A549 (cell line): ENCODE results near the gene GABRR3. TPM values are rescaled to one million over a fixed set of nuclear protein-coding genes. Genes with fewer than 3 reads are reported as not detected.

ENCODE experiments used
- ATAC-seq, 2 experiments: fragments of 200-7000 bp in 1 of 2; fragments of >200 bp in 1 of 2; cut with Nextera tagmentation in 1 of 2; cut with Tn5 transposase in 1 of 2; 3 replicates each; pipeline versions ENCODE4 v1.8.0 to v1.9.1; 2018 to 2020; ENCODE audit warnings: mild to moderate bottlenecking in 1 of 2, moderate library complexity in 1 of 2
- CTCF ChIA-PET: fragments of 300-600 bp; sonication (Branson Sonifier 250); formaldehyde crosslinking; extraction: SDS; loops from one replicate; lab custom pipeline; 2021; ENCODE audit warnings: antibody characterized with exemption, inconsistent platforms; lab: Yijun Ruan, JAX
- POLR2A ChIA-PET: fragments of 350-600 bp; formaldehyde crosslinking; extraction: SDS; loops from one replicate; lab custom pipeline; 2021; ENCODE audit warnings: antibody characterized with exemption, inconsistent platforms; lab: Yijun Ruan, JAX
- DNase-seq, 2 experiments: peaks; one replicate each; pipeline versions ENCODE4 v3.0.0 to v3.0.0-alpha.2; 2011 to 2016; ENCODE audit warnings: low read depth in 1 of 2, low spot score in 1 of 2
- FAIRE-seq: peaks from 2 replicates; lab custom pipeline; 2011; peaks lifted over from hg19 to GRCh38; lab: Jason Lieb, UNC
- H3K27ac ChIP-seq, 2 experiments: fragments of >200 bp; sonication (Bioruptor Twin); formaldehyde crosslinking; 3 replicates each; pipeline ENCODE4 v1.5.1; 2016 to 2017
- H3K4me1 ChIP-seq: fragments of >200 bp; sonication (Bioruptor Twin); formaldehyde crosslinking; 3 replicates; pipeline ENCODE4 v1.6.1; 2016
- H3K4me2 ChIP-seq: fragments of >200 bp; sonication (Bioruptor Twin); formaldehyde crosslinking; 3 replicates; pipeline ENCODE4 v1.6.1; 2016
- H3K4me3 ChIP-seq: fragments of >200 bp; sonication (Bioruptor Twin); formaldehyde crosslinking; 3 replicates; pipeline ENCODE4 v1.5.1; 2016
- H3K9me3 ChIP-seq: fragments of >200 bp; sonication (Bioruptor Twin); formaldehyde crosslinking; 3 replicates; pipeline ENCODE4 v1.6.1; 2016
- CBX2 ChIP-seq: fragments of 200-600 bp; sonication (generic); IDR thresholded peaks from 2 replicates; pipeline ENCODE4 v1.6.1; 2016; ENCODE audit warnings: low read depth, mild to moderate bottlenecking, borderline replicate concordance
- CHD4 ChIP-seq: fragments of 200-600 bp; sonication (generic); IDR thresholded peaks from 2 replicates; pipeline ENCODE4 v1.6.1; 2016; ENCODE audit warnings: antibody characterized with exemption, mild to moderate bottlenecking, borderline replicate concordance
- EP300 ChIP-seq, 2 experiments: fragments of >200 bp; sonication (Bioruptor Twin); formaldehyde crosslinking; IDR thresholded peaks; 2 replicates in 1 of 2; 3 replicates in 1 of 2; pipeline ENCODE4 v1.6.1; 2016 to 2017
- GATA3 ChIP-seq: IDR thresholded peaks from 2 replicates; pipeline ENCODE4 v1.6.1; 2012; ENCODE audit warnings: borderline replicate concordance
- HDAC2 ChIP-seq: fragments of 200-600 bp; sonication (generic); IDR thresholded peaks from 2 replicates; pipeline ENCODE4 v1.6.1; 2016
- HEYL ChIP-seq: fragments of 250-450 bp; sonication (Bioruptor Pico); IDR thresholded peaks from 2 replicates; pipeline ENCODE4 v1.8.0; 2021; ENCODE audit warnings: mild to moderate bottlenecking, moderate library complexity
- HOXB5 ChIP-seq: fragments of 250-450 bp; sonication (Bioruptor Pico); IDR thresholded peaks from 2 replicates; pipeline ENCODE4 v1.5.0; 2020; ENCODE audit warnings: mild to moderate bottlenecking, moderate library complexity
- JUN ChIP-seq, 2 experiments: fragments of >200 bp; sonication (Bioruptor Twin); formaldehyde crosslinking; IDR thresholded peaks; 2 replicates in 1 of 2; 3 replicates in 1 of 2; pipeline ENCODE4 v1.6.1; 2016 to 2017
- JUNB ChIP-seq: fragments of >200 bp; sonication (Bioruptor Twin); formaldehyde crosslinking; IDR thresholded peaks from 2 replicates; pipeline ENCODE4 v1.6.1; 2016
- KDM1A ChIP-seq: fragments of 200-600 bp; sonication (generic); IDR thresholded peaks from 2 replicates; pipeline ENCODE4 v1.6.1; 2016; ENCODE audit warnings: low read depth, mild to moderate bottlenecking
- KDM5A ChIP-seq: fragments of 200-600 bp; sonication (generic); IDR thresholded peaks from 2 replicates; pipeline ENCODE4 v1.6.1; 2016; ENCODE audit warnings: antibody characterized with exemption, mild to moderate bottlenecking
- MAZ ChIP-seq: fragments of 150-350 bp; IDR thresholded peaks from 2 replicates; pipeline ENCODE4 v1.6.1; 2014; ENCODE audit warnings: antibody characterized with exemption, low read depth, low read length, borderline replicate concordance
- NR3C1 ChIP-seq: fragments of >200 bp; sonication (Bioruptor Twin); formaldehyde crosslinking; IDR thresholded peaks from 3 replicates; pipeline ENCODE4 v1.6.1; 2017
- PHF8 ChIP-seq: fragments of 200-600 bp; sonication (generic); IDR thresholded peaks from 2 replicates; pipeline ENCODE4 v1.6.1; 2016; ENCODE audit warnings: low read depth, mild to moderate bottlenecking, antibody characterized with exemption, moderate library complexity, borderline replicate concordance
- RAD21 ChIP-seq, 2 experiments: fragments of >200 bp in 1 of 2; sonication (Bioruptor Twin) in 1 of 2; formaldehyde crosslinking in 1 of 2; IDR thresholded peaks in 1 of 2; conservative IDR thresholded peaks in 1 of 2; 2 replicates in 1 of 2; 3 replicates in 1 of 2; pipeline ENCODE4 v1.6.1; 2012 to 2018; ENCODE audit warnings: inconsistent platforms in 1 of 2
- RNF2 ChIP-seq: fragments of 200-600 bp; sonication (generic); IDR thresholded peaks from 2 replicates; pipeline ENCODE4 v1.6.1; 2016; ENCODE audit warnings: low read depth, mild to moderate bottlenecking, antibody characterized with exemption, moderate library complexity, borderline replicate concordance
- SREBF2 ChIP-seq: fragments of 450-650 bp; IDR thresholded peaks from 2 replicates; pipeline ENCODE4 v1.6.1; 2014; ENCODE audit warnings: mild to moderate bottlenecking, moderate library complexity
- TFCP2L1 ChIP-seq: fragments of 250-450 bp; sonication (Bioruptor Pico); IDR thresholded peaks from 2 replicates; pipeline ENCODE4 v1.5.0; 2021; ENCODE audit warnings: mild to moderate bottlenecking
- ZSCAN20 ChIP-seq: fragments of 250-450 bp; sonication (Bioruptor Pico); IDR thresholded peaks from 2 replicates; pipeline ENCODE4 v1.8.0; 2022; ENCODE audit warnings: mild to moderate bottlenecking, moderate library complexity
- WGBS: methylation state at CpG from one replicate; pipeline ENCODE4 v1.1.6; 2017; ENCODE audit errors: missing lambda C conversion rate; 5-methylcytosine and 5-hydroxymethylcytosine counted together
- polyA plus RNA-seq, 4 experiments: library from polyadenylated mRNA; depleted of rRNA in 3 of 4; stranded (reverse); fragments of >200 nt; fragmentation: RNase III in 1 of 4; extraction: RNeasy Plus Mini Kit Qiagen cat#74134 plus additional on column Dnase treatment in 1 of 4; gene quantifications; 2 replicates in 3 of 4; 3 replicates in 1 of 4; pipeline ENCODE4 v1.2.3, GENCODE V29; 2011 to 2017
- TF ChIP-seq, protein P1 (sequence below): fragments of 250-450 bp; sonication (Bioruptor Pico); IDR thresholded peaks from 2 replicates; pipeline ENCODE4 v1.5.0; 2020; ENCODE audit warnings: low read depth, mild to moderate bottlenecking, moderate library complexity
- TF ChIP-seq, protein P2 (sequence below): IDR thresholded peaks from 2 replicates; pipeline ENCODE4 v1.6.1; 2012; ENCODE audit warnings: low read depth, borderline replicate concordance
- TF ChIP-seq, protein P3 (sequence below): fragments of 150-350 bp; IDR thresholded peaks from 2 replicates; pipeline ENCODE4 v1.6.1; 2014; ENCODE audit warnings: low read depth, mild to moderate bottlenecking, low read length
- TF ChIP-seq, protein P4 (sequence below): fragments of 450-650 bp; IDR thresholded peaks from 2 replicates; pipeline ENCODE4 v1.6.1; 2014; ENCODE audit warnings: antibody characterized with exemption
- TF ChIP-seq, protein P5 (sequence below): fragments of 250-450 bp; sonication (Bioruptor Pico); IDR thresholded peaks from 2 replicates; pipeline ENCODE4 v1.5.0; 2021; ENCODE audit warnings: mild to moderate bottlenecking, moderate library complexity, borderline replicate concordance
- TF ChIP-seq, protein P6 (sequence below): fragments of >200 bp; sonication (Bioruptor Twin); formaldehyde crosslinking; IDR thresholded peaks from 2 replicates; pipeline ENCODE4 v1.6.1; 2016
- TF ChIP-seq, protein P7 (sequence below): IDR thresholded peaks from 2 replicates; pipeline ENCODE4 v1.6.1; 2012

The GABRR3 gene
- polyA plus RNA-seq, 2 of the 4 experiments (the other 2 are of a cell fraction), result not detected

DNA sequence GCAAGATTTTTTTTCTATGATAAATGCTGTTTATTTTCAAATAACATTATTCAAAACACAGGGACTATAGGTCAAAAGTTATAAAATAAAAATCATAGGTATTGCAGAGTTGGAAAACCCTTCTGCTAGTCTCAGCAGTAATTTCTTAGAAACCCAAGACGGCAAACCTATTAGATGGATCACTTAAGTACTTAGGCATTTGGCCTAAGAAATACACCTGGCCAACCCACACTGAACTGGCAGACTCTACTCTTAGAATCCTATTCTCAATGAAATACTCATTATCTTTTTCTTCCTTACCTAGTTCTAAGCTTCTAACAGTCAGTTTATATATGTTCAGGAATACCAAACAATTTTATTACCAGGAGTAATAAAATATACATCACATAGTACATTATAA, 32.4 kb downstream of the GABRR3 start:
- TF ChIP-seq RNF2 (no peak), KDM1A (no peak), ZSCAN20 (CRISPR knock-in tag) (no peak), HDAC2 (no peak), SREBF2 (no peak), HEYL (no peak), CBX2 (no peak), JUN (IDR thresholded peaks at IDR 0.05) (no peak)
- TF ChIP-seq, protein P1, sequence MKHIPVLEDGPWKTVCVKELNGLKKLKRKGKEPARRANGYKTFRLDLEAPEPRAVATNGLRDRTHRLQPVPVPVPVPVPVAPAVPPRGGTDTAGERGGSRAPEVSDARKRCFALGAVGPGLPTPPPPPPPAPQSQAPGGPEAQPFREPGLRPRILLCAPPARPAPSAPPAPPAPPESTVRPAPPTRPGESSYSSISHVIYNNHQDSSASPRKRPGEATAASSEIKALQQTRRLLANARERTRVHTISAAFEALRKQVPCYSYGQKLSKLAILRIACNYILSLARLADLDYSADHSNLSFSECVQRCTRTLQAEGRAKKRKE (CRISPR knock-in tag), result no peak
- no peak for ATAC-seq
- Histone ChIP-seq H3K9me3 (no peaks in the 10 kb centered on the region), H3K4me1 (no peaks in the 10 kb centered on the region), H3K27ac (no peak overlapping the region), H3K4me3 (no peak overlapping the region), H3K4me2 (no peak overlapping the region)
- ChIA-PET CTCF (interaction anchor here (1.0 to 1.4 kb wide), 2 partner anchors 12 to 20 kb away, joined by 4 to 5 read pairs; no protein-coding TSS in a partner anchor), POLR2A (no interaction called here)
- DNase-seq, result no peak
- FAIRE-seq, result no peak
- 92% methylated on average over 1 of the region's 1 CpG for WGBS

DNA sequence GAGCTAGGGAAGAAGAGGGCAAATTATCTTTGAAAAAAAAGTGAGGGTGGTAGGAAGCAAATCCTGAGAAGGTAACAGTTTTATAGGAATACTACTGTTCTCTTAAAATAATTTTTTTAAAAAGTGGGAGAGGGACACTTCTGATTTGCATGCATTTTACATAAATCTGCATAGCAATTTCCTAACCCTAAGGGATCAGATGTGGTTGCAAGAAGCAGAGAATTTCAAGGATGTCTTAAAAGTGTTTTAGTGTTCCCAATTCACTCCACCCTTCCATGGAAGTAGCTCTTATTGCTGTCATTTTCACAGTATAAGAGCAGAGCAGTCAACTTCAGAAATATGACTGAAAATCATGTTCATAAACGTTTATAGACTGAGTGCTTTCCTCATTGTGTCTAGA, 35.1 kb downstream of the GABRR3 start:
- ChIA-PET POLR2A (no interaction called here), CTCF (interaction anchor here (1.4 kb wide), 1 partner anchor 17 kb away, joined by 3 read pairs; no protein-coding TSS in a partner anchor)
- FAIRE-seq, result no peak
- Histone ChIP-seq H3K4me2 (no peak overlapping the region), H3K4me3 (no peak overlapping the region), H3K27ac (no peak overlapping the region), H3K9me3 (no peaks in the 10 kb centered on the region), H3K4me1 (peaks cover 2% of the 10 kb centered on the region; the same call in 1 of the 3 replicates)
- DNase-seq, result no peak
- TF ChIP-seq, protein P2, sequence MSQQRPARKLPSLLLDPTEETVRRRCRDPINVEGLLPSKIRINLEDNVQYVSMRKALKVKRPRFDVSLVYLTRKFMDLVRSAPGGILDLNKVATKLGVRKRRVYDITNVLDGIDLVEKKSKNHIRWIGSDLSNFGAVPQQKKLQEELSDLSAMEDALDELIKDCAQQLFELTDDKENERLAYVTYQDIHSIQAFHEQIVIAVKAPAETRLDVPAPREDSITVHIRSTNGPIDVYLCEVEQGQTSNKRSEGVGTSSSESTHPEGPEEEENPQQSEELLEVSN, result no peak
- TF ChIP-seq GATA3 (no peak), RAD21 (conservative IDR thresholded peaks at IDR 0.05 in 1 of 2, IDR thresholded peaks at IDR 0.05 in 1 of 2) (no peak), KDM5A (no peak), CHD4 (no peak), EP300 (IDR thresholded peaks at IDR 0.05) (no peak), HEYL (no peak), PHF8 (no peak), JUNB (no peak), HOXB5 (CRISPR knock-in tag) (no peak), MAZ (no peak), NR3C1 (no peak), TFCP2L1 (CRISPR knock-in tag) (no peak), HDAC2 (no peak)
- TF ChIP-seq, protein P3, sequence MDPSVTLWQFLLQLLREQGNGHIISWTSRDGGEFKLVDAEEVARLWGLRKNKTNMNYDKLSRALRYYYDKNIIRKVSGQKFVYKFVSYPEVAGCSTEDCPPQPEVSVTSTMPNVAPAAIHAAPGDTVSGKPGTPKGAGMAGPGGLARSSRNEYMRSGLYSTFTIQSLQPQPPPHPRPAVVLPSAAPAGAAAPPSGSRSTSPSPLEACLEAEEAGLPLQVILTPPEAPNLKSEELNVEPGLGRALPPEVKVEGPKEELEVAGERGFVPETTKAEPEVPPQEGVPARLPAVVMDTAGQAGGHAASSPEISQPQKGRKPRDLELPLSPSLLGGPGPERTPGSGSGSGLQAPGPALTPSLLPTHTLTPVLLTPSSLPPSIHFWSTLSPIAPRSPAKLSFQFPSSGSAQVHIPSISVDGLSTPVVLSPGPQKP, result no peak
- TF ChIP-seq, protein P4, sequence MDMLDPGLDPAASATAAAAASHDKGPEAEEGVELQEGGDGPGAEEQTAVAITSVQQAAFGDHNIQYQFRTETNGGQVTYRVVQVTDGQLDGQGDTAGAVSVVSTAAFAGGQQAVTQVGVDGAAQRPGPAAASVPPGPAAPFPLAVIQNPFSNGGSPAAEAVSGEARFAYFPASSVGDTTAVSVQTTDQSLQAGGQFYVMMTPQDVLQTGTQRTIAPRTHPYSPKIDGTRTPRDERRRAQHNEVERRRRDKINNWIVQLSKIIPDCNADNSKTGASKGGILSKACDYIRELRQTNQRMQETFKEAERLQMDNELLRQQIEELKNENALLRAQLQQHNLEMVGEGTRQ, result no peak
- TF ChIP-seq, protein P5, sequence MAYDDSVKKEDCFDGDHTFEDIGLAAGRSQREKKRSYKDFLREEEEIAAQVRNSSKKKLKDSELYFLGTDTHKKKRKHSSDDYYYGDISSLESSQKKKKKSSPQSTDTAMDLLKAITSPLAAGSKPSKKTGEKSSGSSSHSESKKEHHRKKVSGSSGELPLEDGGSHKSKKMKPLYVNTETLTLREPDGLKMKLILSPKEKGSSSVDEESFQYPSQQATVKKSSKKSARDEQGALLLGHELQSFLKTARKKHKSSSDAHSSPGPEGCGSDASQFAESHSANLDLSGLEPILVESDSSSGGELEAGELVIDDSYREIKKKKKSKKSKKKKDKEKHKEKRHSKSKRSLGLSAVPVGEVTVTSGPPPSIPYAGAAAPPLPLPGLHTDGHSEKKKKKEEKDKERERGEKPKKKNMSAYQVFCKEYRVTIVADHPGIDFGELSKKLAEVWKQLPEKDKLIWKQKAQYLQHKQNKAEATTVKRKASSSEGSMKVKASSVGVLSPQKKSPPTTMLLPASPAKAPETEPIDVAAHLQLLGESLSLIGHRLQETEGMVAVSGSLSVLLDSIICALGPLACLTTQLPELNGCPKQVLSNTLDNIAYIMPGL, result no peak
- TF ChIP-seq, protein P6, sequence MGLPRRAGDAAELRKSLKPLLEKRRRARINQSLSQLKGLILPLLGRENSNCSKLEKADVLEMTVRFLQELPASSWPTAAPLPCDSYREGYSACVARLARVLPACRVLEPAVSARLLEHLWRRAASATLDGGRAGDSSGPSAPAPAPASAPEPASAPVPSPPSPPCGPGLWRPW, result no peak
- TF ChIP-seq, protein P7, sequence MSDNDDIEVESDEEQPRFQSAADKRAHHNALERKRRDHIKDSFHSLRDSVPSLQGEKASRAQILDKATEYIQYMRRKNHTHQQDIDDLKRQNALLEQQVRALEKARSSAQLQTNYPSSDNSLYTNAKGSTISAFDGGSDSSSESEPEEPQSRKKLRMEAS, result no peak
- no peak for ATAC-seq
- WGBS, result 4% methylated on average over 1 of the region's 1 CpG
